ENCODE results near the gene SUPT5H.

The SUPT5H gene

DNA sequence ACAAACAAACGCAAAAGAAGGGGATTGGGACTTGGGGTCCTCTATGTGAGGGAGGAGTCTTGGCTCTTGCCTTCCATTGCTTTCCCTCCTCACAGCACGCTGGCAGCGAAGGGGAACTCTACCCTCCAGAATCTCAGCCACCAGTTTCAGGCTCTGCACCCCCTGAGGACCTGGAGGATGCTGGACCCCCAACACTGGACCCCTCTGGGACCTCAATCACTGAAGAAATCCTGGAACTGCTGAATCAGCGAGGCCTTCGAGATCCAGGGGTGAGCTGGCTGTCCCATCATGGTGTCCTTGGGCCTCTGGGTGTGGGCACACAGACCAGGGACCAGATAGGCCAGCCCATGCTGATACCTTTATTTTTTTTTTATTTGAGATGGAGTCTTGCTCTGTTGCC, 23.4 kb upstream of the SUPT5H start:
- no peak for FAIRE-seq
- TF ChIP-seq, protein P1, sequence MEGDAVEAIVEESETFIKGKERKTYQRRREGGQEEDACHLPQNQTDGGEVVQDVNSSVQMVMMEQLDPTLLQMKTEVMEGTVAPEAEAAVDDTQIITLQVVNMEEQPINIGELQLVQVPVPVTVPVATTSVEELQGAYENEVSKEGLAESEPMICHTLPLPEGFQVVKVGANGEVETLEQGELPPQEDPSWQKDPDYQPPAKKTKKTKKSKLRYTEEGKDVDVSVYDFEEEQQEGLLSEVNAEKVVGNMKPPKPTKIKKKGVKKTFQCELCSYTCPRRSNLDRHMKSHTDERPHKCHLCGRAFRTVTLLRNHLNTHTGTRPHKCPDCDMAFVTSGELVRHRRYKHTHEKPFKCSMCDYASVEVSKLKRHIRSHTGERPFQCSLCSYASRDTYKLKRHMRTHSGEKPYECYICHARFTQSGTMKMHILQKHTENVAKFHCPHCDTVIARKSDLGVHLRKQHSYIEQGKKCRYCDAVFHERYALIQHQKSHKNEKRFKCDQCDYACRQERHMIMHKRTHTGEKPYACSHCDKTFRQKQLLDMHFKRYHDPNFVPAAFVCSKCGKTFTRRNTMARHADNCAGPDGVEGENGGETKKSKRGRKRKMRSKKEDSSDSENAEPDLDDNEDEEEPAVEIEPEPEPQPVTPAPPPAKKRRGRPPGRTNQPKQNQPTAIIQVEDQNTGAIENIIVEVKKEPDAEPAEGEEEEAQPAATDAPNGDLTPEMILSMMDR (IDR thresholded peaks at IDR 0.05; ENCODE audit: insufficient read depth, missing control alignments) = no peak
- DNase-seq (ENCODE audit: insufficient read length, low spot score) = no peak

DNA sequence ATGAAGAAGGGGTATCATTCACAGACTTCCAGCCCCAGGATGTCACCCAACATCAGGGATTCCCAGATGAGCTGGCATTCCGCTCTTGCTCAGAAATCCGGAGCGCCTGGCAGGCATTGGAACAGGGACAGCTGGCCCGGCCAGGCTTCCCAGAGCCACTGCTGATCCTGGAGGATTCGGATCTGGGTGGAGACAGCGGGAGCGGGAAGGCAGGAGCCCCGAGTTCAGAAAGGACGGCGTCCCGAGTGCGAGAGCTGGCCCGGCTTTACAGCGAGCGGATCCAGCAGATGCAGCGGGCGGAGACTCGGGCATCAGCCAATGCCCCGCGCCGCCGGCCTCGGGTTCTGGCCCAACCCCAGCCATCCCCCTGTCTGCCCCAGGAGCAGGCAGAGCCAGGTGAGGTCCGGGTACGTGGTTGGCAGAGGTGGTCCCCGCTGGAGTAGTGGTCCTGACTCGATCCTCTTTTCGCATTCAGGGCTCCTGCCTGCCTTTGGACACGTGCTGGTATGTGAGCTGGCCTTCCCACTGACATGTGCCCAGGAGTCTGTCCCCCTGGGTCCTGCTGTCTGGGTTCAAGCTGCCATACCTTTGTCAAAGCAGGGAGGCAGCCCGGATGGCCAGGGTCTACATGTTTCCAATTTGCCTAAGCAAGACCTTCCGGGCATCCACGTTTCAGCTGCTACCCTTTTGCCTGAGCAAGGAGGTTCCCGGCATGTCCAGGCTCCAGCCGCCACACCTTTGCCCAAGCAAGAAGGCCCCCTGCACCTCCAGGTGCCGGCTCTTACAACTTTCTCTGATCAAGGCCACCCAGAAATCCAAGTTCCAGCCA, 21.9 kb upstream of the SUPT5H start:
- TF ChIP-seq, protein P1 (IDR thresholded peaks at IDR 0.05; ENCODE audit: insufficient read depth, missing control alignments) = no peak
- FAIRE-seq (no peak), DNase-seq (ENCODE audit: insufficient read length, low spot score) (no peak)

DNA sequence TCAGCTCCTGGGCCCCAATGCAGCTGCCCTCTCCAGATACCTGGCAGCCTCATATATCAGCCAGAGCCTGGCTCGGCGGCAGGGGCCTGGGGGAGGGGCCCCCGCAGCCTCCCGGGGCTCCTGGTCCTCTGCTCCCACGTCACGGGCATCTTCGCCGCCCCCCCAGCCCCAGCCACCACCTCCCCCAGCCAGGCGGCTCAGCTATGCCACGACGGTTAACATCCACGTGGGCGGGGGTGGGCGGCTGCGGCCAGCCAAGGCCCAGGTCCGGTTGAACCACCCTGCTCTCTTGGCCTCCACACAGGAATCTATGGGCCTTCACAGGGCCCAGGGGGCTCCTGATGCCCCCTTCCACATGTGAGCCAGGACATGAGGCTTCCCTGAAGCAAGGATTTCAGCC, 20.4 kb upstream of the SUPT5H start:
- TF ChIP-seq, protein P1 (IDR thresholded peaks at IDR 0.05; ENCODE audit: insufficient read depth, missing control alignments) = no peak
- DNase-seq (ENCODE audit: insufficient read length, low spot score) = no peak
- FAIRE-seq = no peak

DNA sequence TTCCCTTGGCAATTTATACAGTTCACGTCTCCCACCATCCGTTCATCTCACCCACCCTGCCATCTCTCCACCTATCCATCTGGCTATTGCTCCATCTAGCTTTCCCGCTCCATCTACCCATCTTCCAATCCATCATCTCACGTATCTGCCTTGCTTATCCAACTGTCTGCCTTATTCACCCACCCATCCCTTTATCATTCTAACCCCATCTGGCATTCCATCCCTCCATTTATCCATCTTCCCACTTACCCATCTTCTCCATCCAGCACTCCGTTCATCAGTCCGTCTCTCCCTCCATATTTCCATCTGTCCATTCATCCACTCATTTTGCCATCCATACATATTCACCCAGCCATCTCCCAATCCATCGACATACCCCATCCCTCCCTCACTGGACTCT, 19.6 kb upstream of the SUPT5H start:
- DNase-seq (ENCODE audit: insufficient read length, low spot score) = no peak
- TF ChIP-seq, protein P1 (IDR thresholded peaks at IDR 0.05; ENCODE audit: insufficient read depth, missing control alignments) = no peak
- no peak for FAIRE-seq

DNA sequence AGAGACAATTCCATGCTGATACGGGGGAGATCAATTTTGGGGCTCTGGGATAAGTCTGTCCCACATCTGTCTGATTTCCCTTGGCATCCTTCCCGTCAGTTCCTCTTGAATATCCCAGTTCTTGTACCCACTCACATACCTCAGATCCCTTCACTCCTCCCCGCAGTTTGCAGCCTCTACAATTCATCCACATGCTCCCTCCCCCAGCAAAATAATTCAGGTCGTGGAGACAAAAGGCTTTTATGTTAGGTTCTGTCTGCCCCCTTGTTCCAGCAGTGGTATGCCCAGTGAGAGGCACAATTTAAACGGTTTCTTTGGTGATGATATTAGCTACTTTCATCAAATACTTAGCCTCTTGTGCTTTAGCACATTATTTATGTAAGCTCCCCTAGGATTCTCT, 19.2 kb upstream of the SUPT5H start:
- no peak for FAIRE-seq

DNA sequence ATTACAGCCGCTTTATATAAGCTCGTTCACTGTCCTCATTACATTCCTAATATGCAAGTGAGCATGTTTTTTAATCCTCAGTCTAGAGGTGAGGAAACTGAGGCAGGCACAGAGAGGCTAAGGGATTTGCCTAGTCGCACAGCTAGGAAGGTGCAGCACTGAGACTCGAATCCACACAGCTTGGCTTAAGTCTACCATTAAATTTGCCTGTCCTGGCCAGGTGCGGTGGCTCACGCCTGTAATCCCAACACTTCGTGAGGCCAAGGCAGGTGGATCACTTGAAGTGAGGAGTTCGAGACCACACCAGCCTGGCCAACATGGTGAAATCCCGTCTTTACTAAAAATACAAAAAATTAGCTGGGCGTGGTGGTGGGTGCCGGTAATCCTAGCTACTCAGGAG, 17.7 kb upstream of the SUPT5H start:
- no peak for FAIRE-seq

More for the DNA sequence above, 19.2 kb upstream of the SUPT5H start:
- no peak for DNase-seq (ENCODE audit: insufficient read length, low spot score)
- TF ChIP-seq, protein P1 (IDR thresholded peaks at IDR 0.05; ENCODE audit: insufficient read depth, missing control alignments) = no peak

More for the DNA sequence above, 17.7 kb upstream of the SUPT5H start:
- TF ChIP-seq, protein P1 (IDR thresholded peaks at IDR 0.05; ENCODE audit: insufficient read depth, missing control alignments) = no peak
- DNase-seq (ENCODE audit: insufficient read length, low spot score) = no peak

Data from D721Med (cell line).